NCI-H146 (cell line): ENCODE measurements around the gene MDH2.
A peak's percentile ranks its signal among the peaks of the same experiment; 100 is the strongest.
"Not testable (repeated sequence)": the region's sequence is repeated elsewhere in the genome, so short reads cannot be mapped to it uniquely, and the experiment has no call there.

Experiments
- DNase-seq: peaks from one replicate; lab custom pipeline; 2025; lab: John Stamatoyannopoulos, UW

Gene MDH2

GRCh38 chr7:76113042-76113630, 65.2 kb downstream of the MDH2 start:
- peak; percentile 49 for DNase-seq

- not testable (repeated sequence) for DNase-seq
Measured at GRCh38 chr7:76114742-76115141, 66.8 kb downstream of the MDH2 start.
